GM21825 (cell line): ENCODE measurements around the gene ADD1.

Experiments used
- ATAC-seq: cut with Tn5 transposase; IDR thresholded peaks from one replicate; pipeline ENCODE4 v1.9.1; 2021; ENCODE audit warnings: mild to moderate bottlenecking, moderate library complexity; ENCODE audit not compliant: unreplicated experiment

ADD1 gene

DNA sequence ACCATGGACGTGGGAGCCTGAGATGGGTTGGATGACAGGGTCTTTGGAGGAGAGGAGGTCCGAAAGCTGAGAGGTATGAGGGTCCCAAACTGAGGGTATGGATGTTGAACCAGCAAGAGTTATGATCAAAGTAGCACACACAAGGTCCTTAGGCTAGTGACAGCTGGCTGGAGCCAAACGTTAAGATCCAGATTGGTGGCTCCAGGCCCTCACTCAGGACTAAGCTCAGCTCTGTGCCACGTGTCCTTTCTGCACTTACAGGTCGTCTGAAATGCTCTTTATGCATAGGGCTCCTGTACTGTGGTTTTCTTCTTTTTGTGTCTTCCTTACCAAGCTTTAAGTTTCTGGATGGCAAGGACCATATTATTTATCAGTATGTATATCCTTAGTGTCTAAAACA lies 35.4 kb downstream of the ADD1 start:
- ATAC-seq = no peak

DNA sequence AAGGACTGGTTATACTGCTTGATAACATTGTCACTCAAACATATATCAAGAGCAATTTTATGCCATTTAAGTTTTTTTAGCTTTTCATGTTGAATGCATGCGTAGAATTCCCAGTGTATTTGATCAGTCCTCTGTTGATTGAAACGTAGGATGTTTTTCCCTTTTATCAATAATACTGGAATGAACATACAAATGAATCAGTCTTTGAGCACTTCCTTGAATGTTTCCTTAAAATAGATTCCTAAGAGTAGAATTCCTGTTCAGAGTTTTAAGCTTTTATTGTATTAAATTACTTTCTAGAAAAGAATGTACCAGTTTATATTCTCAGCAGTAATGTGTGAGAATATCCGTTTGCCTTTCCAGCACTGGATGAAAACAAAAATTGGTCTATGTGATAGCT lies 37.8 kb downstream of the ADD1 start:
- ATAC-seq = no peak

DNA sequence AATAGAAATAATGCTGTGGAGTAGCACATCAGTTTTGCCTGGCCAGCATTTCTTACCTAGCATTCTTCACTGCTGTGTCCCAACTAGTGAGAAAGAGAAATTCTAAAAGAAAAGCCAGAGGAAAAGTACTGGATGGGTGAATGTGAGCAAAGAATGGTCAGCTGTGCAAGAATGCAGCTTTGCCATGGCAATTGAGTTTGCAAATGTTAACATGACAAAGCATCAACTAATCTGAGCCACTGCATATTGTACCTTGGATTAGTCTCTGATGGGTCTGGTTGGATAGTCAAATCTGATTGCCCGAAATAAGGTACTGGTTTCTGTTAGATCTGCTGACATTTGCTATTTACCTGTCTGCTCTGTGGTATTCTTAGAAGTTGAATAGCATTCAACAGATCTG lies 38.7 kb downstream of the ADD1 start:
- ATAC-seq = no peak

DNA sequence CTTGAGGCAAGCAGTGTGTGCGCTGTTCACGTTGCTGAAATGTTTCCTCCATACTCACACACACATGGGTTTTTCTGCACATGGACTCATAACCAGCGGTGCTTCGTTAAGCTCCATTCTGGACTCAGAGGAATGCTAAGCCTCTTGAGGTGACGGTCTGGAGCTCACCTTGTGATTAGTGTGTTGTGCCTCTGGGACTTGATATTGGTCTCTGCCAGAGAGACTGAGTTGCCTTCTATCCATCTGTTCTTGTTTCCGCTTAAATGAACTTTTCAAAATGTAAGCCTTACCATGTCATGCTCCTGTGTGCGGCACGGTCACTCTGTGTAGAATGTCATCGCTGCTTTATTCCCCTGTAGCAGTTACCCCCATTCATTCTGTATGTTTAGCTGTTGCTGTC lies 42.5 kb downstream of the ADD1 start:
- no peak for ATAC-seq

DNA sequence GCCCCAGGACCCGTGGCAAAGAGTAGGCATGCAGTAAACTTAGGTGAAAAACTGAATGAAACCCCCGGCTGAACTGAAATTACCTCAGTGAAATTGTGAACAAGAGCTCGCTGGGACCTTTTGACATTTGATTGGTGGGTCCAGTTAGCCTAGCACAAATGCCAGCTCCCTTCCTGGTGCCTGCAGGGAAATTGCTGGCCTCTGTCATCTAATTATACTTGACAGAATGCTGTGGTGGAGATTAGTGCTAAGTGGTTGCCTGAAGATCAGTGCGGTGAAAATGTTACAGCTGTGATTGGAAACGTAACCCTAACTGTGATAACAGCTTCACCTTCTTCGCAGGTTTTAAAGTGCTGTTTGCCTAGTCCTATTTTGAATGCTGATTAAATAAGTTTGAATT lies 43.0 kb downstream of the ADD1 start:
- ATAC-seq = no peak

DNA sequence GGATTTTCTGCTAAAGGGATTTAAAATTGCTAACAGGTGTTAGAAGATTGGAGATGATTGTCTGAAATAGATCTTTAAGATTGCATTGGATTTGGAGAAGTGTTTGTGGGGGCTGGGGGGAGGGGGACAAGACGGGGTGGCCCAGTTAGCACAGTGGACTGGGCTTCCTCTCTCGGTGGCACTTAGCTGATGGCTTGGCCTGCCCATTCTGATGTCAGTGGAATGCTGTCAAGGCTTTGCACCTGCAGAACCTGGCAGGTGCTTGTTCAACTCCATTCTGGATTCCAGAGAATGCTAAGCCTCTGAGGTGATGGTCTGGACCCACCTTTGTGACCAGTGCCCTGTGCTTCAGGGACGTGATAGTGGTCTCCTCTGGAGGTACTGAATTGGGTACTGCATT lies 43.7 kb downstream of the ADD1 start:
- no peak for ATAC-seq

DNA sequence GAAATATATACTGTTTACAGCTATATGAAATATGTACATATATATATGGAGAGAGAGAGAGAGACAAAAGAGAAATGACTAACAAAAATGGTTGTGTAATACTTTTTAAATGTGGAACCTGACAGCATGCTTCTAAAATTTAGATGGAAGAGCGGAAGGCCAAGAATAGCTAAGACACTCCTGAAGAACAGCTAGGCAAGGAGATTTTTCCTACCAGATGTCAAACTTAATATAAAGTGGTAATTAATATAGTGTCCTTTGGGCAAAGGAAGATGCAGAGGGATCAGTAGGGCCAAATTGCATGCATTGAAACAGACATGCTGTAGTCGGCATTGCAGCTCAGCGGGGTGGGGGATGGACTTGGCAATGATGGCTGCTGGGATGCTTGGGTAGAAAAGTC lies 45.2 kb downstream of the ADD1 start:
- no peak for ATAC-seq

DNA sequence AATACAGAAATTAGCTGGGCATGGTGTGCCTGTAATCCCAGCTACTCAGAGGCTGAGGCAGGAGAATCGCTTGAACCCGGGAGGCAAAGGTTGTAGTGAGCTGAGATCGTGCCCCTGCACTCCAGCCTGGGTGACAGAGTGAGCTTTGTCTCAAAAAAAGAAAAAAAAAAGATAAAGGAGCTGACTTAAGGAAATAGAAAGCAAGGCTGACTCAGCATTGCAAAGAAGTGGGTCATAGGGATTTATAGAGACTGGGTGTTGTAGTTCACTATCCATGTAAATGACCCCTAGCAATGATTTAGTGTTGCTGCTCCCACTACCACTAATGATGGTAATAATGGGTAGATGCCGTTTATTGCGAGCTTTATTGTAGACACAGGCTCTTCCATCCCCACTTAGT lies 47.6 kb downstream of the ADD1 start:
- no peak for ATAC-seq

DNA sequence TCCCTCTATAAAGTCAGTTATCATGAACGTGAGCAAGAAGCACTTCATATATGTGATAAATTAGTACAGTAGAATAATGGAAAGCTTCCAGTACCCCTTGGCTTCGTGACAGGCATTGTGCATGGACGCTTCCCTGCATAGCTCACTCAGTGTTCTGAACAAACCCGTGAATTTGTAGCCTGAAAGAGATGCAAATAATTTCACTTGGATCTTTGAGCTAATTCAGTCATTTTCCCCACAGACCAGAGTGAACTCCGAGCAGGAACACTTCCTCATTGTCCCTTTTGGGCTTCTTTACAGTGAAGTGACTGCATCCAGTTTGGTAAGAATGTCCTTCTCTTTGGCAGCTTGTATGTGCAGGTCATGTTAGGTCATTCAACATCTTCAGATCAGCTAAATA lies 50.1 kb downstream of the ADD1 start:
- ATAC-seq = no peak

DNA sequence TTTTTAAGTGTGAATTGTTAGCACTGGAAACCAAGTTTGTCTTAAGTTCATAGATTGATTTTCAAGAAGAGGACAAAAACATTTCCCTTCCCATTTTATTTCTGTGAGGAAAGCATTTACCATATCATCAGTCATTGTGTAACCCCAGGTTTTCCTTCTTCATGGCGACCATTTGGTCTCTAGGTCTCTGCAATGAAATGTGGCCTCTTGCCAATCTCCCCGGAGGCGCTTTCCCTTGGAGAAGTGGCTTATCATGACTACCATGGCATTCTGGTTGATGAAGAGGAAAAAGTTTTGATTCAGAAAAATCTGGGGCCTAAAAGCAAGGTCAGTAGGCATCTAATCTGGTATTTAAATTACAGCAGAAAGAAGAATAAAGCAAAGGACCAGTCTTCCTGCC lies 54.4 kb downstream of the ADD1 start:
- no peak for ATAC-seq

DNA sequence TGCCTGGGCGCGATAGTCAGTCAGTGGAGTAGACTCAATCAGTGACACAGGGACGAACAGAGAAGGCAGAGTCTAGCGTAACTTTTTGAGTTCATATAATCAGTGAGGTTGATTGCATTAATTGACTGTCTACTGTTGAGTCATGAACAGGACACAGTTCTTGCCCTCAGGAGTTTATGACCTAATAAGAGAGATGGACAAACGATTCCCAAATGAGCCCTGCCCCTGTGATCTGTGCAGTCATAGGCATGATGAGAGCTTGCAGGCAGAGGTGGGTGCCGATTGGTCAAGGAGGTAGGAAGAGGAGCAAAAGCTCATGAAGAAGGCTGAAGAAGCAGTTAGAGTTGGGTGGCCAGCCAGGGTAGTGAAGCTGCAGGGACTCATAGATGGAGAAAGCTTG lies 57.1 kb downstream of the ADD1 start:
- no peak for ATAC-seq

DNA sequence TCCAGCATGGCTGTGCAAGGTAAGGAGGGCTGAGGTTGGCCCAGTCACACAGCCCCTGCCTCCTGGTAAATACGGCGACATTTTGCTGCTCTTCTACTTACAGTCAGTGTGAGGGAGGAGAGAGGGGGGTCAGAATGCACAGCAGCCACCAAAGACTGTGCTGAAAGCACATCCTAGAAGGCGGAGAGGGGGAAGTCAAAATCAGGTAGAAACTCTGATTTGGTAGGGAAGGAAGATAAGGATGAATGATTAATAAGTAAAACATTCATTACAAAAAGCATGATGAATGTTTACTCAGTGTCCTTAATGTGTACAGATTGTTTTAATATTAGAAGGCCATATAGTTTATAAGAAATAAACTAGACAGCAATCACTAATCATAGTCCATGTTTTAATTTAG lies 57.5 kb downstream of the ADD1 start:
- no peak for ATAC-seq

DNA sequence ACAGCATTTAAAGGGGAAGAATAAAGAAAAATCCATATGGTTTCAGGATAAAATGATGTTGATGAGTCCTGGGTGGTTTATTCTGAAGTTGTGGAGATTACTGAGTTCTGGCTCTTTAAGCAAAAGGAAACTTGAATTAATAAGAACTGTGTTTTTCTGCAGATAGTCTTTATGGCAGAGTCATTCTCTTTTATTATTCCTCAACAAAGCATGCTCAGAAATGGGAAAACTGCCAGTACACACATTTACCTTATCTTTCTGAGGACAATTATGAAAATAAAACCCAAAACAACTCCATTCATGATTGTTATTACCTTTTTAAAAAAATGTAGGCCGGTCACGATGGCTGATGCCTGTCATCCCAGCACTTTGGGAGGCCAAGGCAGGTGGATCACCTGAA lies 58.5 kb downstream of the ADD1 start:
- ATAC-seq = no peak

DNA sequence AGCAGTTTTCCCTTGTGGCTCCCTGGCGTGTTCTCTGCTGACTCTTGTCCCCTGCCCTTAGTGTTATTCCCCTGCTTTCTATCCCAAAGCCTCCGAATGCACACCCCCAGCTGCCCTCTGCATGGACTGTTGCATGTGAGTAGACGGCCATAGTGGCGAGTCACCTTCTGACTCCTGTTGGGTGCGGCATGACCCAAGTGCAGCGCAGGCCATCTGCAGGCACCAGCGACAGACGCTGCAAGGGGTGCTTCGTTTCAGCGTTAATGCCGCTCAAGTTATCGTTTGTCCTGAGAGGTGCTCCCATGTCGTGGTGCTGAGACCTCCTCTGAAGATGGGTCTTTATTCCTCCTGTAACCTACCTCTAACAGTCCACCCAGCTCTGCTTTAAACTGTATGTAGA lies 61.9 kb downstream of the ADD1 start:
- ATAC-seq = no peak

DNA sequence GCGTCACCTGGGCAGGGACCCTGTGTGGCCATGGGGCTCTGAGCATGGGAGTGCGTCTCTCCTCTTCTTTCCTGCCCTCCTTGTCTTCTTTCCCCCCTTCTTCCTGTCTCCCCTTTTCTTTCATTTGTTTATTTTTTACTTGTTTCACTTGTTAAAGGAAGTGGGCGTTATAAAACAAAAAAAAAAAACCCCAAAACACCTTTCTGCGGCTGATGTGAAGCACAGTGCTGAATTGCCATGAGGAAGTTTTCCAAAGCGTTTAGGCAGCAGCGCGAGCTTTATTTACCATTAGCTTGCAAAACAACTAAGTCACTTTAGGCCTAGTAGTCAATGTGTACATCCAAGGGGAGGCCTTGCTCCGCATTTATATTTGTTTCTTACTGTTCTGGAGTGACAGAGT lies 62.6 kb downstream of the ADD1 start:
- ATAC-seq = no peak

DNA sequence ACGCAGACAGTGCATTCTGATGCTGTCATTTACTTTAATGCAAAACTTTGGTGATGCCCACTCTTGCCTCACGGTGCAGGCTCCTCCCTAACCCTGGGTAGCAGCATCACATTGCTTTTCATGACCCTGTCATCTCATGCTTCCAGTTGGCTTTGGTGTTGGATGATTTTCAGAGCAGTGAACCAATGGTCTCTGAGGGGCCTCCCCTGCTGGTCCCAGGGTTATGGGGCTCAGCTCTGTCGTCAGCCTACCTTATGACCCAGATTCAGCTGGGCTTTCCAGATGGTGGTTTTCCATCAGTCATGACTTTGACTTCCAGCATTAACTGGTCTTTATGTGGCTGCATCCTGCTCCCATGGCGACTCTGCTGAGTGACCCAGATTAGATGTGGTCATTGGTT lies 63.6 kb downstream of the ADD1 start:
- no peak for ATAC-seq

DNA sequence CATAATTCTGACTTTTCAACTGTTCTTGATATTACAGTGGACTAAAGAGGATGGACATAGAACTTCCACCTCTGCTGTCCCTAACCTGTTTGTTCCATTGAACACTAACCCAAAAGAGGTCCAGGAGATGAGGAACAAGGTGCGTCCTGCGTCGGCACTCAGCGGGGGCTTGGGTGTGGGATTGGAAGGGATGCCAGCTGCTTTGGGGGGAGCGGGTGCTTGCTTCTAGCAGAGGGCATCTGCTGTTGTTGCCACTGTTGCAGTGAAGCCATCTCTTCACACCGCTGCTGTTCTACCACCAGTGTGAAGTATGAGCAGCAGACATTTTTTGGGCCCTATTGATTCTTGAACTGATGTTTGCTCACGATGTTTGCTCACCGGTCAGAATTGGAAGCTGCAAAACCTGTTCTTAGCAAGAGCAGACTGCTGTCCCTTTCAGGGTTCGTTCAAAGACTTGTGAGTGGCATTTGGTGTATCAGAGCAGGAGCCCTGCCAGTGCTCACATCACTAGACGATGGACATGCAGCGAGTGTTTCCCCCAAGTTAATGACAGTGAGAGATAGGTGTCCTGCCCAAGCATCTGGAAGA lies 64.2 kb downstream of the ADD1 start:
- no peak for ATAC-seq

DNA sequence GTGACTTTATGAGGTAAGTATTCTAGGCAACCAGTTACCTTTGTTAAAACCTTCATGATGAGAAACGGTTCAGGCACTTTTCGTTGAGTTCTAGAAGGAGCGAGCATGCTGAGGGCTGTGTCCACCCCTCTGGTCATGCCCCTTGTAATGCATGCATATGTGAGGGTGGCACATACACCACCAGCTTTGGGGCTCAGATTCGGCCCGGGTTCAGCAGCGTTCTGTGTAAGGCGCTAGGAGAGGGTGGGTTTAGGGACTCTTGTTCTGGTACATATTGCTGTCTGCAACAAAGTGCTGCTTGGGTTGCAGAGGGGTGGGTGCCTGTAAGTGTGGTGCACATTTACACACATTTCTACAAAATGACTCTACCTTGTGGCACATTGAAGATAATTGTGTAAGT lies 65.0 kb downstream of the ADD1 start:
- ATAC-seq = no peak

DNA sequence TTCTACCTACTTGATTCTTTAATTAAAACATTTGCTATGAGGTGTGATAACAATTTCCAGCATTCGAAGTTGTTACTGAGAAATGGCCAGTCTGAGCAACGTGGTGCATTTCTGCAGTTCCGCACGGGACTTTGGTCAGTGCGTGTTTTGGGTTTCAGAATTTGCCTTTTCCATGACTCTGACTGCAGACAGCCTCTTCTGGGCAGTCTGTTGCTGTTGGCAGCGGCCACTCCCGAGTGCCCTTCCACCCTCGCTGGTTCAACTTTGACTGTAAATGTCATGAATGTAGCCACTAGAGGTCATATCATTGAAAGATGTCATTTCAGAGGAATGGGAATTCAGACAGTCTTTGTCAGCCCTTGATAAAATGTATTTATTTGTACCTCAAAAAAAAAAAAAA lies 65.9 kb downstream of the ADD1 start:
- no peak for ATAC-seq

DNA sequence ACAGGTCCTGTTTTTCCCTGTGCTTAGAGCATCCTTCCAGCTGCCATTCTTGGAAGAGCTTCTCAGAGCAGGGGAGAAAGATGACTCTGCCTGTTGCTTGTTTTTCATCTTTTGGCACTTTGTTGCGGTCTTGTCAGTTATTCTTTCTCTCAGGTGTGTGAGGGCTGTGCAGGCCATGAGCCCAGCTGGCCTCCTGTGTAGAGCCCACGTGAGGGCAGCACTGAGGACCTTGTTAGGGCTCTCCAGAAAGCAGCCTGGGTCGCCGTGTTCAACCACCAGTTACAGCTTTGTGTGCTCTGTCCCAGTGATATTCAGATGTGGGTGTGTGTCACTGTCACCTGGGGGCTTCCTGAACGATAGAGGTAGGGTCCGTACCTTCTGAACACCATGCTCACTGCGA lies 66.8 kb downstream of the ADD1 start:
- no peak for ATAC-seq

DNA sequence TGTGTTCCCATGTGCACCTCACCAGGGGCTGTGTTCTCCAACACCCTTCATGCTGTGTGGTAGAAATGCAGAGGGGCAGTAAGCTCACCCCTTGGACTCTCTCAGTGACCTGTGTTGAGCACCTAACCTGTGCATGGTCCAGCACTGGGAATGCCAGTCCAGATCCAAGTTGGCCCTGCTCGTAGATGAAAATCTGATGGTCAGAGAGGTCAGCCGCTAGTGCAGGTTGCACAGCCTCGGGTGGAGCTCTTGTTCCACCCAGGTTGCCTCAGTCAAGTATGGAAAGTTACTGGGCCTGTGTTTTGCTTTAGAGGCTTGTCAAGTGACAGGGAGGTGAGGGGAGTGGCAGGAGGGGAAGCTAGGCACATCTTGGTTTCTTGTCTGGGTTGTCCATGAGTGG lies 68.2 kb downstream of the ADD1 start:
- no peak for ATAC-seq

DNA sequence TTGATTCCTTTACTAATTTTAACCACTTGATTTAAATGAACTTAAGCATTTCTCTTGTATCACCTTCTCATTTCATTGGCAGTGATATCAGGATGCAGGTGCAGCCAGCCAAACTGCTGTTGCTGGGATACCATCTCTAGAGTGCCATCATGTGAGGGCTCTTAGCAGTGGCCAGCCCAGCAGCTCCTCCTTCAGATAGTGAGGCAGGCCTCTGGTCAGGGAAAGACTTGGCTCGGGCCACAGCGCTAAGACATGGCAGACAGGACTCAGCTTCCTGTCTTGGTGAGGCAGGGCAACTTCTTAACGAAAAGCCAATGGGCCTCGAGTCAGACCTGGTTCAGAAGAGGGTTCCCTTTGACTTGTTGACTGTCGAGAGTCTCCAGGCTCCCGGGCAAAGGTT lies 69.5 kb downstream of the ADD1 start:
- ATAC-seq = no peak

DNA sequence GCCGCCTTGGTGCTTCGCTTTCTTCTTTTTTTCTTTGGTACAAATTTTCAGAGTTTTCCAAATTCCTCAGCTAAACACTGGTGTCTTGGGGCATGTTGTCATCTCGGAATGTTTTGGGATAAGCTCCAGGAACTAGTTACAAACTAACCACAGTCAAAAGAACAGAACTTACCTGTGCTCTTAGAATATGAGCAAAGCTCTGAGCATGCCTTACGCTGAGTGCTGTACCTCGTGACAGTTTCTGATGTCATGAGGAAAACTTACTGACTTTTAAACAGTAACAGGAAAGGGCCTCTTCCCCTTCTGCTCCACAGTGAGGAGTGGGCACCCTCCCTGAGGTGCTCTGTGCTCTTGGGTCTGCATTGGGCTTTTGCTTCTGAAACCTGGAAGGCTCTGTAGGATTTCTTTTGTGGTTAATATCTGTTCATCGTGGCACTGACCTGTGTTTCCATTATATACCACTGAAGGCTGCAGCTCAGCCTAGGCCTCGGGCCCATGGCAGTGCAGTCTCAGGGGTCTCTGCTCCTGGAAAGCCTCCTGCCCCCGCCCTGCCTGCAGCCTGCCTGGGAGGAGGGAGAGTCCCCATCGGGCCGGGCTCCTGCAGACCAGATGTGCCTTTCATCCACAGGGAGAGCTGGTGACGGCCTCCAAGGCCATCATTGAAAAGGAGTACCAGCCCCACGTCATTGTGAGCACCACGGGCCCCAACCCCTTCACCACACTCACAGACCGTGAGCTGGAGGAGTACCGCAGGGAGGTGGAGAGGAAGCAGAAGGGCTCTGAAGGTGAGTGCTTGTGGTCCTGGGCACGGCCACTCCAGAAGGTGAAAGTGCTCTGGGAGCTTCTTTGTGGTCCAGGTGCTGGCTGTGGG lies 70.8 kb downstream of the ADD1 start:
- no peak for ATAC-seq
